Cardiac septum (tissue), 1 donor: Measurements from ENCODE around the gene PRSS38. TPM values are rescaled to one million over a fixed set of nuclear protein-coding genes. Genes with fewer than 3 reads are reported as not detected.

Experiments used
- DNase-seq: peaks from one replicate; pipeline ENCODE4 v3.0.0-alpha.2; 2020; ENCODE audit warnings: low spot score
- intact Hi-C: fragments of 100-400 bp; cut with DNase I; formaldehyde crosslinking; loops from one replicate; pipeline ENCODE4 v1.14.0; 2022
- long read RNA-seq: library from polyadenylated mRNA; unstranded; transcript quantifications from one replicate; pipeline ENCODE4 v2.0.0, GENCODE V29; 2021
- total RNA-seq: library from RNA; stranded (reverse); fragmentation: NEBNext Ultra II Directional; extraction: Animal tissue kit (Norgen Biotek cat#: 25700); gene quantifications from one replicate; pipeline ENCODE4 v1.2.1, GENCODE V29; 2021
- donor health status: DM: no; HTN: no; CAD: no.

The PRSS38 gene
- total RNA-seq, result not detected
- long read RNA-seq, result 0 reads

DNA sequence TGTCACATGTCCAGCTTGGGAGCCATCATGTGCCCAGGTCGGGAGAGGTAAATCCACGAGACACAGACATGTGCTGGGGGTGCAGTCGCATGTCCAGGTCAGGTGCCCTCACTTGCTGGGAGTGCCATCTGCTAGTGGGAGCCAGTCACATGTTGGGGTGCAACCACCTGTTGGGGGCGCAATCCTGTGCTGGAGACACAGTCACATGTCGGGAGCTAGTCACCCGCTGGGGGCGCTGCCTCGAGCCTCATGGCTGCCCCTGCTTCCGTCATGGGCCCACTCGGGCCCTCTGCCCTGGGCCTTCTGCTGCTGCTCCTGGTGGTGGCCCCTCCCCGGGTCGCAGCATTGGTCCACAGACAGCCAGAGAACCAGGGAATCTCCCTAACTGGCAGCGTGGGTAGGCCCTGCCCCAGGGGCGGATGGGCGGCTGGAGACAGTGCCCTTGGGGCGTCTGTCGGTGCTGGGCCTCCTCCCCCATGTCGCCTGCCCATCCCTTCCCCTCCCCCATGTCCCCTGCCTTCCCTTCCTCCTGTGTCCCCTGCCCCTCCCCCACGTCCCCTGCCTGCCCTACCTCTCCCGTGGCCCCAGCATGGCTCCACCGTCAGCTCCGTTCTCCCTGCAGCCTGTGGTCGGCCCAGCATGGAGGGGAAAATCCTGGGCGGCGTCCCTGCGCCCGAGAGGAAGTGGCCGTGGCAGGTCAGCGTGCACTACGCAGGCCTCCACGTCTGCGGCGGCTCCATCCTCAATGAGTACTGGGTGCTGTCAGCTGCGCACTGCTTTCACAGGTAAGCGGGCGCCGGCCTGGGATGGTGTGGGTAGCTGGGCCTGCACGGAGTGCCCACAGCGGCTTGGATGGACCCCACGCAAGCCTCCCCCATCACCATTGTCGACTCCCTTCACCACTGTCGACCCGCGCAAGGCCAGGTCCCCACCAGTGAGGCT lies at the start of gene PRSS38:
Gene PRSS38, plus strand, starts transcription at position 208 of the 942 bp plus-strand sequence. Its CDS starts 42 bp downstream, at position 250.
- DNase-seq, result no peak

DNA sequence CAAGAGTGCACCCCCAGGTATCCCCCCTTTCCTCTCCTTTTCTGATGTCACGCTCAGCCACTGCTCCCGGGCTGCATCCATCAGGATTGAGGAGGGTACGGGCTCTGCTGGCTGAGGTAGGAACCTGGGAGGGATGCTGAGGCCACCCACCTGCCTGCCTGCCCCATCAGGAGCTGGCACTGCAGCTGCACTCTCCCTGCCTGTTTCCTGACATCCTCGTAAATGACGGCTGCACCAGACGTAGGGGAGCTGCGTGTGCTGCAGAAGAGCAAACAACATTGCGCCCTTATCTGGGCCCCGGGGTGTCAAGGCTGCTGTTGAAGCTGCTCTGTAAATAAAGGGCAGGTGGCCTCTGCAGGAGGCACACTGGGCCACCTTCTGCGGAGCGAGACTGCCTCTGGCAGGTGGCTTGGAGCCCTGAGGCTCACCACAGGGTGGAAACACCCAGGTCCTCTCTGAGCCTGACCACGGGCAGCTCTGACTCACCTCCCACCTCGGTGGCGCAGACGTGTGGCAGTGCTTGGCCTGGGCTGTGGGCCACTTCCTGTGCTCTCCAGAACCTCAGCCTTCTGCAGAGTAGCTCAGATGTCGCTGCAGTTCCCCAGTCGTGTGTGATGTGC lies 49.4 kb upstream of the PRSS38 start:
- intact Hi-C loops, result loop anchor here (10.0 kb wide), 1 partner anchor 281 kb away; no protein-coding TSS in a partner anchor
- DNase-seq, result no peak

More for the DNA sequence above, at the start of gene PRSS38:
- intact Hi-C loops, result no loop called here

DNA sequence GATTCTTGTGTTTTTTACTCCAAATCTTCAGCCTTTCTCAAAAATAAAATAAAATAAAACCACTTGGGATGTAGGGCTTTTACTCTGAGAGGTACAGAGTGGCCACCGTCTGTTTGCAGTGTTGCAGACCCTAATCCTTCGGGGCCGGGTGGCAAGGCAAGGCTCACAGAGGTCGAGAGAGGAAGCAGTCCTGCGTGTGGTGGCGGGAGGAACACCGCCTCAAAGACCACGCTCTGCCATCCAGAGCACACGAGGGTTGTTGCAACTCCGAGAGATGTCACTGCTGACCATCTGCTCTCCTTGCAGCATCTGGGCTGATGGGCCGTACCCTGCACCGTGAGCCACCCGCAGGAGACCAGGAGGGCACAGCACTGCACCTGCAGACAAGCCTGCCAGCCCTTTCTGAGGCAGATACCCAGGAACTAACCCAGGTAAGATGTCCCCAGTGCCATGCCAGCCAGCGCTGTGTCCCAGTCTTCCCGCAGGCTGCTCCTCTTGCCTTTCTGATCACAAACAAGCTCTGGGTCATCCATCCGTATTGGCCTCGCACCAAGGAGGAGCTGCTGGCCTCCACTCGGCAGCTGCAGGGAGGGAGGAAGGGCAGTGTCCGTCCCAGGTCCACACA lies 48.7 kb upstream of the PRSS38 start:
- DNase-seq, result no peak
- intact Hi-C loops, result loop anchor here (10.0 kb wide), 1 partner anchor 282 kb away; no protein-coding TSS in a partner anchor

DNA sequence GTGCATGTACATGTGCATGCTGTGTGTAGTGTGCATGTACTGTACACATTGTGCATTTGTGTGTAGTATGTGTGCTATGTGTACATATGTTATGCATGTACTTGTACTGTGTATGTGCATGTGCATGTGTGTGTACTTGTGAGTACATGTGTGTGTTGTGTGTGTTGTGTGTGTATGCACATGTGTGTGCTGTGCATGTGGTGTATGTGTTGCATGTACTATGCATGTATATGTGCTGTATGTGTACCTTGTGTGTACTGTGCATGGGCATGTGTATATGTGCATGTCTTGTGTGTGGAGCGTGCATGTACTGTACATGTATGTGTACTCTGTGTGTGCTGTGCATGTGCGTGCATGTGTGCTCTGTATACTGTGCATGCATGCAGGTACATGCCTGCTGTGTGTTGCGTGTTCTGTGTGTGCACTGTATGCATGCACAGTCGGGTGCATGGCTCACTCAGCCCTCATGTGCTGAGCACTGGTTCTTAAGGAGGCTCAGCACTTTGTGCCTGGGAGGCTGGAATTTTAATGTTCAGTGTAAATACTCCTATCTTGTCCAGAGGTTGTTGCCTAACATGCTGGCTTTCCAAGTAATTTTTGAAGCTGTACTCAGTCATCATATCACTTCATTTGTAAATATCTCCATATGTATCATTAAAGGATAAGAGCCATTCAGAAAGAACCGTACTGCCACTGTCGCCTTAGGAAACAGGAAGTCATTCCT lies 47.9 kb upstream of the PRSS38 start:
- intact Hi-C loops, result loop anchor here (10.0 kb wide), 1 partner anchor 283 kb away; no protein-coding TSS in a partner anchor
- no peak for DNase-seq

DNA sequence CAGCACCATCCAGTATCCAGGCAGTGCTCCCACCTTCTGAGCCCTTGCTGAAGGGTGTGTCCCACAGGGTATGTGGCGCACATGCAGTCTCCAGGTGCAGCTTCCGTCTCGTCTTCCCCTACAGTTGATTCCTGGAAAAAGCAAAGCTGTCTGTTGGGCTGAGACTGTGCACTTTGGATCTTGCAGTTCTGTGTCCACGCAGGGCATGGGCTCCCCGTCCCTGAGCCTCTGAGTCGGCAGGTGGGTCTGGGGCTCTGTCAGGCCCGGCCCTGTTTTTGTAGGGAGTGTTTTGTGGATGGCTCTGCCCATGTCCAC lies 47.4 kb upstream of the PRSS38 start:
- no peak for DNase-seq
- intact Hi-C loops, result loop anchor here (10.0 kb wide), 1 partner anchor 283 kb away; no protein-coding TSS in a partner anchor

DNA sequence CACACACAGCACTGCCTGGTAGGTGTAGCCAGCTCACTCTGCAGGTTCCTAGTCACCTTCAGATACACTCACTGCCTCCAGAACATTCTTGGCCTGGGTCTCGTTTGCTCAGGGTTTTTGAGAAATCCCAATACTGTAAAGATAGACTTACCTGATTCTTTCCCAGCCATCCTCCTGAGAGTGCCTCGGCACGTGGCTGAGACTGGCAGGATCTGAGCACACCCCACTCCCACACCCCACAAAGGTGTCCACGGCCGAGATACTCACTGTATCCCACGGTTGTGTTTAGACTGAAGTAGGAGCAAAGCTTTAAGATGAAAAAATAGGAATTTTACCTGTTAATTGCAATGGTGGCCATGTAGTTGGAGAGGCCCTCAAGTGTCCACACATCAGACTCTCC lies 46.8 kb upstream of the PRSS38 start:
- intact Hi-C loops, result loop anchor here (10.0 kb wide), 1 partner anchor 284 kb away; no protein-coding TSS in a partner anchor
- no peak for DNase-seq

DNA sequence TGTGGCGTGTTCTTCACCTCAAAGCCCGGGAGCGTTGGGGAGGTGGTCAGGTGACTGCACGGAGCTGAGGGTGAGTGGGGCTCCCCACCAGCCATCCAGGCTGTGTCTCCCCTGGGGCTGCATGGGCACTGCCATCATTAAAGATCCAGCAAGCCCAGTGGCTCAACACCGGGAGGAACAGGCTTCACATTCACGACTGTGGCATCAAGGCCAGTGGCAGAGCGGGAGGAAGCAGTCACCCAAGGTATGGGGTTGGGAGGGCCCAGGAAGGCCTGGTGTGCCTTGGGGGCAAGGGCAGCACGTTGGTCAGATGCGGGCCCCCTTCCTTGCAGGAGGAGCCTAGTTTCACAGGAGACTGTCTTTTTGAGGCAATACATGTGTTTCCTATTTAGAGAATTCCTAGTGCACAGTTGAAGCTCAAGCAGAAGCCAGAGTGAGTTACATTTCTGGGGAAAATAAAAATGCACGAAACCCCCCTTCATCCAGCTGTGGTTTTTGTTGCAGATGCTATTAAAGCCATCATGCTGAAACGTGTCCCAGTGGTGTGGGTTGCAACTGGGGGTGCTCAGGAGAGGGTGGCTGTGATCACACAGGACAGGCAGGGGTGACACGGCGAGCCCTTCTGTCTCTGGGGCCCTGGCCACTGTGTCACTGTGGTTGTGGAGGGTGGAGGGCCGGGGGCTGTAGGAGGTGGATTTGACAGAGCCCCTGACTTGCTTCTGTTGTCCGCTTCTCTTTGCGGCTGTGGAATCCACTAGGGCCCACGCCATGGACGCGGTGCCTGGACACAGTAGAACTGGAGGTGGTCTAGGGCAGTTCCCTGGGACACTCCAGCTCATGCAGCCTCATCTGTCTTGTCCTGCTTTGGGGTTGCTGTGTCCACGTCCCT lies 46.2 kb upstream of the PRSS38 start:
- DNase-seq, result no peak
- intact Hi-C loops, result loop anchor here (10.0 kb wide), 1 partner anchor 284 kb away; no protein-coding TSS in a partner anchor

DNA sequence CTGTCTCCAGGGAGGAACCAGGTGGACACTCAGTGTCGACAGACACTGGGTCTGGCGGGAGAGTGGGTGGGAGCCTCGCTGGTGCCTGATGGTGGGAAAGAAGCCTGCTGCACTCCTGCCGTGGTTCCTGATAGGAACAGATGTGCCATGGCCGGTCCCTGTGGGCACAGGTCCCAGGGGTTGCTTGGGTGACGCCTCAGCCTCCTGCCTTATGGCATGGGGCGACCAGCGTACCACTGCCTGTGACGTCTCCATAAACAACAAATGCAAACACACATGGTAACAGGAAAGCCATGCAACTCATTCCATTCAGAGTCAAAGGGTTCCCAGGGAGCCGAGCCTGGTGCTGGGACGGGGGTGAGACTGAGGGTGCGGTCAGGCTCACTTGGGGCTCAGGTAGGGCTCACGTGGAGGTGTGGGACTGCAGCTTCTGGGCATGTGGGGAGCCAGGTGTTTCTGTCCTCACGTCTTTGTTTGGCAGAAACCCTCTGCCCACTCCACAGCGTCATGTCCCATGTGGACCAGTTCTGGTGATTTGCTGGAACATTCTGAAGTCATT lies 45.5 kb upstream of the PRSS38 start:
- intact Hi-C loops, result loop anchor here (10.0 kb wide), 1 partner anchor 285 kb away; no protein-coding TSS in a partner anchor

DNA sequence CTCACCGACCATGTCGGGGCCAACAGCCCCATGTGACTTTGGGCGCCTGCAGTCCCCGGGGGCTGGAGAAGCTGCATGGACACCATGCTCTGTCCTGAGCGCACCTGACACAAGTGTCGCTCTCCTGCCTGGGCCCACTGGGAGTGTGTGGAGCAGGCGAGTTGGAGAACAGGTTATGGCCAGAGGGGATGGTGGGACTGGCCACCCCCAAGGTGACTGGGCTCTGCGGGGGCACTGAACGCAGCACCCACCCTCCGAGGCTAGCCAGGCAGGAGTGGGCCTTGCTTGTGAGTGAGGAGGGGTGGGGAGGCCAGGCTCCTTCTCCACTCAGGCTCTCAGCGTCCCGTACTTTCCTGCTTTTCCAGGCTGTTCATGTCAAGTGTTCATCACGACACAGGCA lies 44.7 kb upstream of the PRSS38 start:
- intact Hi-C loops, result no loop called here
- no peak for DNase-seq

More for the DNA sequence above, 45.5 kb upstream of the PRSS38 start:
- DNase-seq, result no peak

DNA sequence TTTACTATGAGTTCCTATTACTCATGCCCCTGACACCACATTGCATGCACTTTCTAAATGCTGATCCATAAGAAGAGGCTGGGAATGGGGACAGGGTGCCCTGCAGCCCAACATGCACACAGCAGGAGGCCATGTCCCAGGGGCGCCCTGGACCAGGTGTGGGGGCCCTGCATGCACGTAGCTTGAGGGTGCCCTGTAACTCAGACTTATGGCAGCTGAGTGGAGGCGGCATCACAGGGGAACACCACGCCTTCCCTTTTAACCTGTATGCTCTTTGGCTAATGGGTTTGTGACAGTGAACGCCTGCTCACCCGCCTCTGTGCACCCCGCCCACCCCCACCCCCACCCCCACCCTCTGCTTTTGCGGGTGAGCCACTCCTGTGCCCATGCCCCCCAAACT lies 44.1 kb upstream of the PRSS38 start:
- intact Hi-C loops, result no loop called here
- no peak for DNase-seq

DNA sequence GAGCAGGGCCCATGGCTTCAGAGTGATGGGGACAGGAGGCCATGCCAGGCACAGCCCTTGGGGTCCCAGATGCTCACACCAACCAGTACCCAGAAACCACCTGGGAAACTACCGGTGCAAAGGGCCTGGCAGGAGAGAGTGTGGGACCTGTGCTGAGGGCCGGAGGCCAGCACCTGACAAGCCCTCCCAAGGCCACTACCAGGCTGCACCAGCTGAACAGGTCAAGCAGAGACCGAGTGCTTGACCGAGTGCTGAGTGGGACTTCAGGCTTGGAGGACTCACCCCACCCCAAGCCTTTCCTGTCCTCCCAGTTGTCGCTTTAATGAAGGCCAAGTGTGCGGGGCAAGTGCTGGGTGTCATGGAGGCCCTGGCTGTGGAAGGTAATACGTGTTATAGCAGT lies 43.7 kb upstream of the PRSS38 start:
- DNase-seq, result no peak
- intact Hi-C loops, result no loop called here

DNA sequence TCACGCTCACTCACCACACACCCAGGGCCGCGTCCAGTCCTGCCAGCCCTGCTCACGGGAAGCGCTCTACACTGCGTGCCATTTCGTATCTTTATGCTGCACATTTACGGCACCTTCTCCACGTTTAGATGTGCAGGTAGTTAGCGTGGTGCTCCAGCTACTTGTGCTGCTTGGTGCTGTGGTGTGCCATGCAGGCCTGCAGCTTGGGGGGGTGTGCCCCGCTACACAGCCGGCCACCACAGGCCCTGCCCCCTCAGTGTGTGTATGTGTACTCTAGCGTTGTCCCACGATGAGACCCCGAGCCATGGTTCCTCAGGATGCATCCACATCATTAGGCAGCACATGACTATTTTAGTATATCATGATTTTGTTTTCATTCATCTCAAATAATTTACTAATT lies 41.9 kb upstream of the PRSS38 start:
- intact Hi-C loops, result no loop called here
- no peak for DNase-seq

DNA sequence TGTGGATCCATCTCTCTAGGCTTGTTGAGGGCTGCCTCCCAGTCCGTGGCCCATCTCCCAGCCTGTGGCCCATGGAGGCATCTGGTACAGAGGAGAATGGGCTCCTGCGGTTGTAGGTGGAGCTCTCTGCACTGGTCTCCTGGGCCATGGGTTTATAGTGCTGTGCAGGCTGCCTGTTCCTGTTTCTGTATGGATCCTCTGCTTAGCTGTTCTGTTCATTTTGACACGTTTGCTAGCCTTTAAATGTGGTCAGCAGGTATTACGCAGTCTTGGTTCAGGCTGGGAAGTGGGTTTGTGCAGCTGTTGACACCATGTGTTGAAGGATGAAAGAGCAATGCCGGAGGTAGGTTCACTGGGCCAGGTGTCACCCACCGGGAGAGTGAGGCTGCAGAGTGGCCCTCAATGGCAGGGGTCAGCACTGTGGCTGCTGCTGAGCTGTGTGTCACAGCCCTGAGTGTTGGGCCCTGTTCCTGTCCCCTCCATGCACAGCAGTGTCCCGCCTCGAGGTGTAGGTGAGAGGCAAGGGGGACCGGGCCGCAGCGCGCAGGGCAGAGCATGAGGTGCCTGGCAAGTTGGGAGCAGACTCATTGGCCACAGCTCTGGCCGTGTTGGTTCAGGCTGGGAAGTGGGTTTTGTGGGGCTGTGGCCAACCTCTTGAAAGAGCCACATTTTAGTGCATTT lies 41.3 kb upstream of the PRSS38 start:
- no peak for DNase-seq
- intact Hi-C loops, result no loop called here

DNA sequence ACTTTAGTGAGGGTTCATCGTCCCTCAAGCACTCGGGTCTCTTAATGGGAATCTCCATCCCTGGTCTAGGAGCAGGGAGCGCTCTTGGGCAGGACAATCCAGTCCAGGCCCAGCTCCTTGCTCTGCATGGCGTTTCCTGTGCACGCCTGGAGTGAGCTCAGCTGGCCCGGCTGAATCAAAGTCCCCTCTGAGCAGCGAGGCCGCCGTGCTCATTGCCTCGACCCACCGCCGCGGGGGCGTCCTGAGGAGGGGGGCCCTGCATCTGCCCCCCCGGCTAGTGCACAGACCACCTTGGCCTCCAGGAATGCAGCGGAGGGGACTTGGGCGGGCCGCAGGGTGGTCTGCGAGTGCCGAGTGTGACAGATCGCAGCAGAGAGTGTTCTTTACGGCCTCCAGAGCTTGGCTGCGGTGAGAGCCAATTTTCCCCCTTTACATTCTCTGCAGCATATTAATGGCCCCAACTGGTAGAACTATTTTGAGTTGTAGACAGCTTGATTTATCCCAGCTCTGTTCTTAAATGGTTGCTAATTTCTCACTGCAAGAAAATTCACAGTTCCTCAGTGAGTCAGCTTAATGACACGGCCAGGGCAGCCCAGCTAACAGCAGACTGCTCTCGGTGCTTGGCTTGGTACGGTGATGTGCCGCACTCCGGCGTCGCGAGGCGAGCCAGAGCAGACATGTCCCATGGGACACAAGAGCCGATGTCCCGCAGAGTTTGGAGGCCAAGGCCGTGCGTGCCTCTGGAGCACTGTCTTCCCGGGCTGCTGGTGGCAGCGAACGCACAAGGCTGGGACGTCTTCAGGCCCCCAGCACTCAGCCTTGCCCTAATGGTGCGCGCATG lies 40.4 kb upstream of the PRSS38 start:
- intact Hi-C loops, result no loop called here
- DNase-seq, result no peak

DNA sequence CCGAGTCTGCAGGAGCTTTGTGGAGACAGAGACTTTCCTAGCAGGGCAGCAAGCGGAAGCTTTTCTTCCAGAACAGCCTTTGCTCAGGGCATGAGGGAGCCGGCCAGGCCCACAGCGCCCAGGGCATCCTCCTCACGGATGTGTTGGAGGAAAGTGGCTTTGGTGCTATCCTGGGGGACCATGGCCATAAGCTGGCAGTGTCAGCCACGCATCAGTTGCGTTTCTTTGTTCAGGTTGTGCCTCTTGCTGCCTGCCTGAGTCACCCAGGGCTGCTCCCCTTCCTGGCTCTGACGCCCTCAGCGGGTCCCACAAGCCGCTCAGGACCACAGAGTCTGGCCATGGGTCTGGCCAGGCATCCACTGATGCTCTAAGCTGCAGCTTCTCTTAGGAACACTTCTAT lies 39.6 kb upstream of the PRSS38 start:
- intact Hi-C loops, result no loop called here

DNA sequence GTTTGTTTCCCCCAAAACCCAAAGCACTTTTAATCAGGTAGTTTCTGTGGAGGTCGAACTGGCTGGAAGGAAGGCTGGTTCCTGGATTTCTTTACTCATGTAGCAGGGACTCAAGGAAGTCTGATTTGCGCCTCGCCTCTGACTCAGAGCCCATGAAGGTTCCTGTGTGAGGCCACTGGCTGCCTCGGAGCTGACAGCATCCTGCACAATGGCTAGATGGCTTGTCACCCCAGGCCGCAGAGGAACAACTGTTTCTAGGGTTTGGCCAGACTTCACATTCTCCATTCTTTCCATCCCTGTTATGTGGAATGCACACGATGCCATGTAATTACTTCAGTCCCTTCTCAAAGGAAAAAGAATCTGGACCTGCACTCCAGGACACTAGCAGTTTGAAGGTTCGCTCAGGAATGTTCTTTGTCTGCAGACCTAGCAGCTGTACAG lies 39.1 kb upstream of the PRSS38 start:
- no peak for DNase-seq

More for the DNA sequence above, 39.6 kb upstream of the PRSS38 start:
- no peak for DNase-seq

DNA sequence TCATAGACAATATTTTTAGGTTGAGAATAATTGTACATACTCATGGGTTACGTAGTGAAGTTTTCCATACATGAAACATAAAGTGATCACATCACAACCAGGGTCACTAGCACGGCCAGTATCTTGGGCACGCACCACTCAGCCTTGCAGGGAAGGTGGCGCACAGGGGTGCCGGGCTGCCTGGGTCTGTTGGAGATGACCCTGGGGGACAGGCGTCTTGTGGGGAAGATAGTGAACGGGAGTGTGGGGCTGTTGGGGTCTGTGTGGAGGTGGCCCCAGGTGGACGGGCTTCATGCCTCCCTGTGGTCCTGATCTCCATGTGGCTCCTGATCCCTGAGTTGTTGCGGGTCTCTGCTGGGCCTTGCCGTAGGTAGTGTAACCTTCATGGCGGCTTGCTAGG lies 38.3 kb upstream of the PRSS38 start:
- peak; percentile 67 for DNase-seq
- intact Hi-C loops, result no loop called here

More for the DNA sequence above, 39.1 kb upstream of the PRSS38 start:
- intact Hi-C loops, result no loop called here
